ENCODE data around the gene WFIKKN2. TPM values are rescaled to one million over a fixed set of nuclear protein-coding genes. Genes with fewer than 3 reads are reported as not detected.

Gene WFIKKN2
- total and polyA plus RNA-seq, 2 of the 13 experiments (the other 11 are each of a cell fraction or from before 2014, with no cell fraction given), result not detected

- TF ChIP-seq ATF2 (CRISPR knock-in tag; IDR thresholded peaks at IDR 0.05) (0 out of 2 replicates have a peak, but pooled peaks have one; percentile 42), NR2F2 (IDR thresholded peaks at IDR 0.05; ENCODE audit: borderline replicate concordance, low read depth) (no peak), ZKSCAN8 (CRISPR knock-in tag; IDR thresholded peaks at IDR 0.05; ENCODE audit: borderline replicate concordance) (peak; percentile 27; the same call in 1 of the 2 replicates), ZNF775 (CRISPR knock-in tag; IDR thresholded peaks at IDR 0.05; ENCODE audit: borderline replicate concordance) (no peak), ZSCAN9 (CRISPR knock-in tag; IDR thresholded peaks at IDR 0.05; ENCODE audit: borderline replicate concordance) (0 out of 2 replicates have a peak, but pooled peaks have one; percentile 27), ZSCAN20 (CRISPR knock-in tag; IDR thresholded peaks at IDR 0.05; ENCODE audit: borderline replicate concordance) (no peak), GATAD2A (CRISPR knock-in tag; IDR thresholded peaks at IDR 0.05) (peak; percentile 87), ZNF639 (CRISPR knock-in tag; conservative IDR thresholded peaks at IDR 0.05) (no peak), ZNF317 (CRISPR knock-in tag; IDR thresholded peaks at IDR 0.05) (0 out of 2 replicates have a peak, but pooled peaks have one; percentile 44), FOXP4 (CRISPR knock-in tag; IDR thresholded peaks at IDR 0.05) (peak; percentile 77), ZNF576 (CRISPR knock-in tag; IDR thresholded peaks at IDR 0.05) (no peak), ZBTB7A (CRISPR knock-in tag; IDR thresholded peaks at IDR 0.05) (no peak)
- TF ChIP-seq, protein P1, sequence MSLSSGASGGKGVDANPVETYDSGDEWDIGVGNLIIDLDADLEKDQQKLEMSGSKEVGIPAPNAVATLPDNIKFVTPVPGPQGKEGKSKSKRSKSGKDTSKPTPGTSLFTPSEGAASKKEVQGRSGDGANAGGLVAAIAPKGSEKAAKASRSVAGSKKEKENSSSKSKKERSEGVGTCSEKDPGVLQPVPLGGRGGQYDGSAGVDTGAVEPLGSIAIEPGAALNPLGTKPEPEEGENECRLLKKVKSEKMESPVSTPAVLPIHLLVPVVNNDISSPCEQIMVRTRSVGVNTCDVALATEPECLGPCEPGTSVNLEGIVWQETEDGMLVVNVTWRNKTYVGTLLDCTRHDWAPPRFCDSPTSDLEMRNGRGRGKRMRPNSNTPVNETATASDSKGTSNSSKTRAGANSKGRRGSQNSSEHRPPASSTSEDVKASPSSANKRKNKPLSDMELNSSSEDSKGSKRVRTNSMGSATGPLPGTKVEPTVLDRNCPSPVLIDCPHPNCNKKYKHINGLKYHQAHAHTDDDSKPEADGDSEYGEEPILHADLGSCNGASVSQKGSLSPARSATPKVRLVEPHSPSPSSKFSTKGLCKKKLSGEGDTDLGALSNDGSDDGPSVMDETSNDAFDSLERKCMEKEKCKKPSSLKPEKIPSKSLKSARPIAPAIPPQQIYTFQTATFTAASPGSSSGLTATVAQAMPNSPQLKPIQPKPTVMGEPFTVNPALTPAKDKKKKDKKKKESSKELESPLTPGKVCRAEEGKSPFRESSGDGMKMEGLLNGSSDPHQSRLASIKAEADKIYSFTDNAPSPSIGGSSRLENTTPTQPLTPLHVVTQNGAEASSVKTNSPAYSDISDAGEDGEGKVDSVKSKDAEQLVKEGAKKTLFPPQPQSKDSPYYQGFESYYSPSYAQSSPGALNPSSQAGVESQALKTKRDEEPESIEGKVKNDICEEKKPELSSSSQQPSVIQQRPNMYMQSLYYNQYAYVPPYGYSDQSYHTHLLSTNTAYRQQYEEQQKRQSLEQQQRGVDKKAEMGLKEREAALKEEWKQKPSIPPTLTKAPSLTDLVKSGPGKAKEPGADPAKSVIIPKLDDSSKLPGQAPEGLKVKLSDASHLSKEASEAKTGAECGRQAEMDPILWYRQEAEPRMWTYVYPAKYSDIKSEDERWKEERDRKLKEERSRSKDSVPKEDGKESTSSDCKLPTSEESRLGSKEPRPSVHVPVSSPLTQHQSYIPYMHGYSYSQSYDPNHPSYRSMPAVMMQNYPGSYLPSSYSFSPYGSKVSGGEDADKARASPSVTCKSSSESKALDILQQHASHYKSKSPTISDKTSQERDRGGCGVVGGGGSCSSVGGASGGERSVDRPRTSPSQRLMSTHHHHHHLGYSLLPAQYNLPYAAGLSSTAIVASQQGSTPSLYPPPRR (CRISPR knock-in tag; IDR thresholded peaks at IDR 0.05; ENCODE audit: borderline replicate concordance), result peak; percentile 21; the same call in 1 of the 2 replicates
- TF ChIP-seq, protein P2, sequence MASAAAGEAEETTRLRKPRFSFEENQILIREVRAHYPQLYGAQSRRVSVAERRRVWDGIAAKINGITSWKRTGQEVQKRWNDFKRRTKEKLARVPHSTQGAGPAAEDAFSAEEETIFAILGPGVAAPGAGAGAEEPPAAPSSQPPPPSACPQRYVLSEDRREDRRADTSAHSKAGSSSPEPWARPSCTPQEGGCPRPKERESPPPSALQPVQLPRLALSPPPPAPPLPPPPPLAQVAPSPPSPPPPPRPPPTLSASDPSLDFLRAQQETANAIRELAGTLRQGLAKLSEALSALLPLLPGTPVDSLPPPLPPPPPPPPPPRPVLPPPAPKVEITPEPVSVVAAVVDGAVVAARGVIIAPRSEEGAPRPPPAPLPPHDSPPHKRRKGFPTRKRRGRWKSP (CRISPR knock-in tag; IDR thresholded peaks at IDR 0.05), result no peak
- TF ChIP-seq, protein P3, sequence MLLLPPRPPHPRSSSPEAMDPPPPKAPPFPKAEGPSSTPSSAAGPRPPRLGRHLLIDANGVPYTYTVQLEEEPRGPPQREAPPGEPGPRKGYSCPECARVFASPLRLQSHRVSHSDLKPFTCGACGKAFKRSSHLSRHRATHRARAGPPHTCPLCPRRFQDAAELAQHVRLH (CRISPR knock-in tag; IDR thresholded peaks at IDR 0.05; ENCODE audit: borderline replicate concordance, low read depth), result no peak
- TF ChIP-seq, protein P4, sequence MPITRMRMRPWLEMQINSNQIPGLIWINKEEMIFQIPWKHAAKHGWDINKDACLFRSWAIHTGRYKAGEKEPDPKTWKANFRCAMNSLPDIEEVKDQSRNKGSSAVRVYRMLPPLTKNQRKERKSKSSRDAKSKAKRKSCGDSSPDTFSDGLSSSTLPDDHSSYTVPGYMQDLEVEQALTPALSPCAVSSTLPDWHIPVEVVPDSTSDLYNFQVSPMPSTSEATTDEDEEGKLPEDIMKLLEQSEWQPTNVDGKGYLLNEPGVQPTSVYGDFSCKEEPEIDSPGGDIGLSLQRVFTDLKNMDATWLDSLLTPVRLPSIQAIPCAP (CRISPR knock-in tag; IDR thresholded peaks at IDR 0.05; ENCODE audit: low read depth), result no peak
Observed at GRCh38 chr17:50855708-50856330, 20.4 kb downstream of the WFIKKN2 start (continued).
